K562 (cell line): ENCODE data around the gene BLM. TPM values are rescaled to one million over a fixed set of nuclear protein-coding genes. Genes with fewer than 3 reads are reported as not detected.
A peak's percentile ranks its signal among the peaks of the same experiment; 100 is the strongest.

ENCODE experiments used
- ATF7 ChIP-seq: fragments of 450-650 bp; IDR thresholded peaks from 2 replicates; pipeline ENCODE4 v1.7.1; 2014; ENCODE audit warnings: mild to moderate bottlenecking, moderate library complexity
- BRCA1 ChIP-seq, 2 experiments: fragments of 450-650 bp in 1 of 2; sonication (generic) in 1 of 2; formaldehyde crosslinking in 1 of 2; IDR thresholded peaks; 2 replicates each; pipeline versions ENCODE4 v1.5.0 to v1.6.1; 2017 to 2020; ENCODE audit warnings: mild to moderate bottlenecking in 1 of 2, missing genetic modification reagents in 1 of 2
- C11orf30 ChIP-seq: fragments of 450-650 bp; IDR thresholded peaks from 2 replicates; pipeline ENCODE4 v1.6.1; 2016; ENCODE audit warnings: low read depth, mild to moderate bottlenecking
- CCAR2 ChIP-seq: fragments of 200-400 bp; formaldehyde crosslinking; IDR thresholded peaks from 2 replicates; pipeline ENCODE4 v1.6.1; 2017; ENCODE audit warnings: mild to moderate bottlenecking, low read depth, low read length
- CHCHD3 ChIP-seq: fragments of 250-450 bp; sonication (Bioruptor Pico); IDR thresholded peaks from 2 replicates; pipeline ENCODE4 v2.1.2; 2022; ENCODE audit warnings: mild to moderate bottlenecking
- CREB5 ChIP-seq: fragments of 250-450 bp; sonication (Bioruptor Pico); IDR thresholded peaks from 2 replicates; pipeline ENCODE4 v1.5.0; 2020; ENCODE audit warnings: mild to moderate bottlenecking
- DPF2 ChIP-seq: fragments of 450-650 bp; IDR thresholded peaks from 2 replicates; pipeline ENCODE4 v1.6.1; 2016
- EHMT2 ChIP-seq: fragments of 450-650 bp; IDR thresholded peaks from 2 replicates; pipeline ENCODE4 v1.6.1; 2018; ENCODE audit warnings: antibody characterized with exemption
- ELF1 ChIP-seq: fragments of 200-800 bp; sonication (Bioruptor generic); IDR thresholded peaks from 2 replicates; pipeline ENCODE4 v1.6.1; 2016; ENCODE audit warnings: missing genetic modification characterization, missing compliant biosample characterization
- EP300 ChIP-seq: IDR thresholded peaks from 2 replicates; pipeline ENCODE4 v1.6.1; 2012; ENCODE audit warnings: low read length, improper control_type of control experiment
- FOS ChIP-seq: IDR thresholded peaks from 3 replicates; pipeline ENCODE4 v1.6.1; 2011; ENCODE audit not compliant: insufficient read length; ENCODE audit errors: extremely low read depth
- GTF2F1 ChIP-seq: IDR thresholded peaks from 2 replicates; pipeline ENCODE4 v1.6.1; 2011; ENCODE audit warnings: low read depth, low read length, improper control_type of control experiment
- HOXB6 ChIP-seq: fragments of 250-450 bp; sonication (Bioruptor Pico); IDR thresholded peaks from 2 replicates; pipeline ENCODE4 v1.5.1; 2022; ENCODE audit warnings: mild to moderate bottlenecking, borderline replicate concordance
- JUND ChIP-seq, 2 experiments: IDR thresholded peaks; 2 replicates in 1 of 2; 3 replicates in 1 of 2; pipeline ENCODE4 v1.6.1; 2011; ENCODE audit warnings: borderline replicate concordance in 2 of 2, low read depth in 2 of 2, low read length in 2 of 2, improper control_type of control experiment in 1 of 2, missing biosample characterization in 1 of 2, missing genetic modification characterization in 1 of 2, missing genetic modification reagents in 1 of 2
- MAFF ChIP-seq: IDR thresholded peaks from 2 replicates; pipeline ENCODE4 v1.6.1; 2012; ENCODE audit warnings: low read length, improper control_type of control experiment
- MTF1 ChIP-seq: fragments of 250-450 bp; sonication (Bioruptor Pico); IDR thresholded peaks from 2 replicates; pipeline ENCODE4 v1.9.0; 2021; ENCODE audit warnings: moderate library complexity, mild to moderate bottlenecking, inconsistent platforms, borderline replicate concordance
- NFE2L1 ChIP-seq: fragments of 450-650 bp; IDR thresholded peaks from 2 replicates; pipeline ENCODE4 v1.6.1; 2016; ENCODE audit warnings: missing genetic modification characterization, low read depth, mild to moderate bottlenecking, missing compliant biosample characterization, moderate library complexity, borderline replicate concordance
- PHB ChIP-seq: fragments of 250-450 bp; sonication (Bioruptor Pico); IDR thresholded peaks from 2 replicates; pipeline ENCODE4 v1.5.0; 2021
- PTBP1 ChIP-seq: fragments of 200-400 bp; formaldehyde crosslinking; IDR thresholded peaks from 2 replicates; pipeline ENCODE4 v1.6.1; 2017; ENCODE audit warnings: low read depth, low read length
- RBM25 ChIP-seq: fragments of 200-400 bp; formaldehyde crosslinking; IDR thresholded peaks from 2 replicates; pipeline ENCODE4 v1.6.1; 2018; ENCODE audit warnings: low read length, low read depth, moderate library complexity; ENCODE audit not compliant: severe bottlenecking
- TEAD4 ChIP-seq, 2 experiments: sonication (generic) in 1 of 2; formaldehyde crosslinking in 1 of 2; IDR thresholded peaks; 2 replicates each; pipeline versions ENCODE4 v1.6.1 to v1.8.0; 2012 to 2022; ENCODE audit warnings: borderline replicate concordance in 1 of 2, inconsistent platforms in 1 of 2, low read length in 1 of 2, mild to moderate bottlenecking in 1 of 2, missing genetic modification reagents in 1 of 2
- TFE3 ChIP-seq: fragments of 450-650 bp; formaldehyde crosslinking; IDR thresholded peaks from 2 replicates; pipeline ENCODE4 v1.4.0; 2020; ENCODE audit warnings: mild to moderate bottlenecking, mixed read lengths
- TGIF2 ChIP-seq: sonication (generic); formaldehyde crosslinking; IDR thresholded peaks from 2 replicates; pipeline ENCODE4 v1.8.1; 2022; ENCODE audit warnings: mild to moderate bottlenecking, missing genetic modification reagents, moderate library complexity
- ZFP1 ChIP-seq: fragments of 450-650 bp; formaldehyde crosslinking; IDR thresholded peaks from 2 replicates; pipeline ENCODE4 v1.4.0; 2020; ENCODE audit warnings: mild to moderate bottlenecking, mixed read lengths
- ZNF140 ChIP-seq: fragments of 250-450 bp; sonication (Bioruptor Pico); IDR thresholded peaks from 2 replicates; pipeline ENCODE4 v1.8.0; 2021; ENCODE audit warnings: moderate library complexity, mild to moderate bottlenecking, inconsistent platforms
- ZNF354B ChIP-seq: fragments of 250-450 bp; sonication (Bioruptor Pico); IDR thresholded peaks from 2 replicates; pipeline ENCODE4 v1.4.0; 2020
- ZNF589 ChIP-seq: fragments of 200-800 bp; sonication (Bioruptor generic); IDR thresholded peaks from 2 replicates; pipeline ENCODE4 v1.6.1; 2016; ENCODE audit warnings: low read depth, missing genetic modification characterization, missing compliant biosample characterization
- polyA plus RNA-seq, 8 experiments: library from polyadenylated mRNA; depleted of rRNA in 4 of 8; stranded (reverse) in 5 of 8; unstranded in 3 of 8; fragments of >200 nt; fragmentation: Nextera tagmentation in 2 of 8; fragmentation: Illumina TruSeq in 1 of 8; extraction: Ambion mirVana in 2 of 8; extraction: Trizol in 1 of 8; gene quantifications; 2 replicates each; pipeline versions ENCODE4 v1.2.1 to v1.2.3, GENCODE V29; 2011 to 2014; ENCODE audit warnings: inconsistent platforms in 1 of 8, missing spikeins in 1 of 8
- total RNA-seq, 7 experiments: library from RNA; depleted of rRNA in 6 of 7; stranded (reverse); fragments of >200 nt in 6 of 7; fragmentation: Illumina TruSeq in 2 of 7; extraction: Trizol in 2 of 7; gene quantifications; 2 replicates each; pipeline versions ENCODE4 v1.2.1 to v1.2.3, GENCODE V29; 2011 to 2021; ENCODE audit warnings: low replicate concordance in 1 of 7

The BLM gene
- total and polyA plus RNA-seq, 9 of the 15 experiments (the other 6 are each of a cell fraction or from before 2014, with no cell fraction given): 21.0 to 56.0 (median 43.9) TPM

GRCh38 chr15:90685591-90686434 lies 31.3 kb upstream of the BLM start (continued):
- no peak for TF ChIP-seq PTBP1
- TF ChIP-seq CHCHD3 (CRISPR knock-in tag): no peak
- TF ChIP-seq FOS: no peak
- peak; percentile 89 for TF ChIP-seq MAFF
- no peak for TF ChIP-seq EHMT2
- no peak for TF ChIP-seq TFE3 (CRISPR knock-in tag)
- TF ChIP-seq ZNF140 (CRISPR knock-in tag): no peak
- peak; percentile 50; the same call in 1 of the 2 replicates for TF ChIP-seq NFE2L1
- TF ChIP-seq TGIF2: no peak
- TF ChIP-seq ZFP1 (CRISPR knock-in tag): no peak
- TF ChIP-seq ZNF354B: no peak
- no peak for TF ChIP-seq MTF1
- TF ChIP-seq BRCA1 (IDR thresholded peaks at IDR 0.05): no peak
- TF ChIP-seq BRCA1 (CRISPR knock-in tag; IDR thresholded peaks at IDR 0.05): no peak
- no peak for TF ChIP-seq PHB (CRISPR knock-in tag)
- TF ChIP-seq ELF1 (tag): no peak
- 0 out of 2 replicates have a peak, but pooled peaks have one; percentile 10 for TF ChIP-seq JUND (IDR thresholded peaks at IDR 0.05; ENCODE audit: borderline replicate concordance, low read depth, low read length)
- peak; percentile 27; the same call in 1 of the 3 replicates for TF ChIP-seq JUND (tag; IDR thresholded peaks at IDR 0.05; ENCODE audit: borderline replicate concordance, low read depth, low read length)
- TF ChIP-seq DPF2: peak; percentile 56; the same call in 1 of the 2 replicates
- TF ChIP-seq C11orf30: peak; percentile 93
- peak; percentile 19 for TF ChIP-seq RBM25
- 0 out of 2 replicates have a peak, but pooled peaks have one; percentile 22 for TF ChIP-seq ATF7
- no peak for TF ChIP-seq EP300
- no peak for TF ChIP-seq HOXB6 (CRISPR knock-in tag)
- TF ChIP-seq ZNF589 (CRISPR knock-in tag): no peak
- no peak for TF ChIP-seq GTF2F1
- TF ChIP-seq CCAR2: no peak
- no peak for TF ChIP-seq CREB5 (CRISPR knock-in tag)
- peak; percentile 31; the same call in 1 of the 2 replicates for TF ChIP-seq TEAD4 (IDR thresholded peaks at IDR 0.05; ENCODE audit: low read length)
- no peak for TF ChIP-seq TEAD4 (CRISPR knock-in tag; IDR thresholded peaks at IDR 0.05; ENCODE audit: borderline replicate concordance)
